ENCODE results near the gene KIAA1671.

DNA sequence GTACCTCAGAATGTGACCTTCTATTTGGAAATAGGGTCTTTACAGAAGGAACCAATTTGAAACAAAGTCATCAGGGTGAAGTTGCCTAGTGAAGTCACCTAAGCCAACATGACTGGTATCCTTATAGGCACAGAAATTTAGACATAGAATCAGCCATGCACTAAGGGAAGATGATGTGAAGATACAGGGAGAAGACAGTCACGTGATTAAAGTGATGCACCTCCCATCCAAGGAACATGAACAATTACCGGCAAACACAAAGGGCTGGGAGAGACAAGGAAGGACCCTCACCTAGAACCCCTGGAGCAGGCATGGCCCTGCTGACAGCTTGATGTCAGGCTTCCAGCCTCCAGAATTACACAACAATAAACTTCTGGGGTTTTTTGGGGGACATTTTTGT lies 263.7 kb downstream of the KIAA1671 start:
- TF ChIP-seq POLR2AphosphoS5 (IDR thresholded peaks at IDR 0.05; ENCODE audit: low read depth, low read length): no peak
- no peak for TF ChIP-seq TAF1 (IDR thresholded peaks at IDR 0.05; ENCODE audit: borderline replicate concordance, insufficient read depth, low read length)
- TF ChIP-seq, protein P1, sequence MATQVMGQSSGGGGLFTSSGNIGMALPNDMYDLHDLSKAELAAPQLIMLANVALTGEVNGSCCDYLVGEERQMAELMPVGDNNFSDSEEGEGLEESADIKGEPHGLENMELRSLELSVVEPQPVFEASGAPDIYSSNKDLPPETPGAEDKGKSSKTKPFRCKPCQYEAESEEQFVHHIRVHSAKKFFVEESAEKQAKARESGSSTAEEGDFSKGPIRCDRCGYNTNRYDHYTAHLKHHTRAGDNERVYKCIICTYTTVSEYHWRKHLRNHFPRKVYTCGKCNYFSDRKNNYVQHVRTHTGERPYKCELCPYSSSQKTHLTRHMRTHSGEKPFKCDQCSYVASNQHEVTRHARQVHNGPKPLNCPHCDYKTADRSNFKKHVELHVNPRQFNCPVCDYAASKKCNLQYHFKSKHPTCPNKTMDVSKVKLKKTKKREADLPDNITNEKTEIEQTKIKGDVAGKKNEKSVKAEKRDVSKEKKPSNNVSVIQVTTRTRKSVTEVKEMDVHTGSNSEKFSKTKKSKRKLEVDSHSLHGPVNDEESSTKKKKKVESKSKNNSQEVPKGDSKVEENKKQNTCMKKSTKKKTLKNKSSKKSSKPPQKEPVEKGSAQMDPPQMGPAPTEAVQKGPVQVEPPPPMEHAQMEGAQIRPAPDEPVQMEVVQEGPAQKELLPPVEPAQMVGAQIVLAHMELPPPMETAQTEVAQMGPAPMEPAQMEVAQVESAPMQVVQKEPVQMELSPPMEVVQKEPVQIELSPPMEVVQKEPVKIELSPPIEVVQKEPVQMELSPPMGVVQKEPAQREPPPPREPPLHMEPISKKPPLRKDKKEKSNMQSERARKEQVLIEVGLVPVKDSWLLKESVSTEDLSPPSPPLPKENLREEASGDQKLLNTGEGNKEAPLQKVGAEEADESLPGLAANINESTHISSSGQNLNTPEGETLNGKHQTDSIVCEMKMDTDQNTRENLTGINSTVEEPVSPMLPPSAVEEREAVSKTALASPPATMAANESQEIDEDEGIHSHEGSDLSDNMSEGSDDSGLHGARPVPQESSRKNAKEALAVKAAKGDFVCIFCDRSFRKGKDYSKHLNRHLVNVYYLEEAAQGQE (IDR thresholded peaks at IDR 0.05; ENCODE audit: insufficient read depth in 1 of 2, low read depth in 2 of 2, low read length in 2 of 2): no peak

All from PFSK-1 (cell line).